ENCODE results near the gene ADGRG6.
"Not testable (repeated sequence)": the region's sequence is repeated elsewhere in the genome, so short reads cannot be mapped to it uniquely, and the experiment has no call there.

The ADGRG6 gene

DNA sequence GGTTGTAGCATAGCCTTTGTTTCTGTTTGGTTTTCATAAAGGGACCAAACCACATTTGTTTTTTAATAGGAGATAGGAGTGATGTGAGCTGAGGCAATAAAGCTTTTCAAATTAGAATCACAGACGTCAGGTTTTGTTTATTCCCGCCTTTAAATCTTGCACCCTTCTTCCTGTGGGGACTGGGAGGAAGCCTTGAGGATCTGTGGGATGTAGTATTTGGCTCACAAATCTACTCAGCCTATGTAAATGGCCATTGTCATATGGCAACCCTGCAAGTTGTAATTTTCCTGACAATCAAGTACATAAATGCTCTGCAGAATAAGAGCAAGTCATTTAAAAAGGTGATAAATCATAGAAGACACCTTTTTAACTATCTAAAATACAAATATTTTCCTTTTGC lies 110.4 kb downstream of the ADGRG6 start:
- DNase-seq (ENCODE audit: low spot score): no peak

DNA sequence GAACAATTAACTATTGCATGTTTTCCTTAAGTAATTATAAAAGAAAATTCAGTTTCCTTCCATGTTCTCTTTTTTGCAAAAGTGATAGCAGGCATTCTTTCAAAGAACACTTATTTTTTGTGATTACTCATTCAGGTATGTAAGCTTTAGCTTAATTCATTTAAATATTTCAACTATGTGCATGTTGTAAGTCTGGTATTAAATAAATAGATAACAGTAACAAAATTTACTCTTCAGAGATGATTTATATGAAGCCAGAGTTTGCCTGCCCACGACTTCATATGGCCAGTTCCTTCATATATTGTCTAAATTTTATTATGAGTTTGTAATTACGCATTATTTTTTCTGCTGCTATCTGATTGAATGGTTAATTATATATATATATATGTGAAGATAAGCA lies 110.9 kb downstream of the ADGRG6 start:
- DNase-seq (ENCODE audit: low spot score): no peak

DNA sequence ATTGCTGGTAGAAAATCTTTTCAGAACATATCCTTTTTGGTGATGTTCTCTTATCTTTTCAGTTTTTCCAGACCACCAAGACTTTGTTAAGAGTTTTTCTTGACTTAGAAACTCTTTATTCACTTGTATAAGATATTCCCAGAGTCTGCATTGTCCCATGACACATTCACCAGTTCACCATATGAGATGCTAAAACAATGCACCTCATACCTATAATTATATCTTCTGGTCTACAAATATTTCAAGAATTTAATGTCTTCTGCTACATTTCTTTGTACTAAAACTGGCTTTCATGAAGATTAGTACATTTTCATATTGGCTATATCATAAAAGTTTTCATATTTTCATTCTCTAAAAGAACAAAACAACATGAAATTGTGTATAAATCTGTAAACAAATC lies 111.3 kb downstream of the ADGRG6 start:
- no peak for DNase-seq (ENCODE audit: low spot score)

DNA sequence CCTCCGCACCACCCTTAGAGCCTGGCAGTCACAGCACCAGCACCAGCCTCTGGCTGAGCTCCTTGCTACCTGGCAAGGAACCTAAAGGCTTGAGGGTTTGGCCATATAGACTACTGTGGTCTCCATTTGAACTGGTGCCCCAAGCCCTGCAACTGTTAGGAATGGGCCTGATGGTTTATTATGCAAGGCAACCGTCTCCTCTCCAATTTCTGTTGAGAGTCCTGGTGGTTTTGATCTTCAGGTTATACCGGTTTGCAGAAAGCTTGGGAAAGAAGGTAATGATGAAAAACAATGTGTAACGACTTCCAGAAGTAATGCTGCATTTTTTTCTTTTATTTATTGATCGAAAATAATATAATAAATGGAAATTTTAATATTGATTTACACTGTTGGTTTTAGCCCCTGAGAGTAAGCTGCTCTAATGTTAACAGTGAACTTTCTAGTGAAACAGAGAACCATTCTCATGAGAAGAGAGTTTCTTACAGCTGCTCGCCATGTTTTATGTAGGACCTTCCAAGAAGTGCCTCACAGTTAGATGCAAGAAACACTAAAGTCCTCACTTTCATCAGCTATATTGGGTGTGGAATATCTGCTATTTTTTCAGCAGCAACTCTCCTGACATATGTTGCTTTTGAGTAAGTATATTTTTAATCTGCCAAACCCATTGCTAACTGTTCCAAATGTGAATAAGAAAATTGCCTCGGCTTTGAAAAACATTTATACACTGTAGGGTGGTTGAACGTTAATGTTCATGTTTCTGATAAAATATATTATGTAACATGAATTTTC lies 112.8 kb downstream of the ADGRG6 start:
- no peak for DNase-seq (ENCODE audit: low spot score)

GRCh38 chr6:142416179-142416578 lies 114.4 kb downstream of the ADGRG6 start:
- peak; percentile 38 for DNase-seq (ENCODE audit: low spot score)

DNA sequence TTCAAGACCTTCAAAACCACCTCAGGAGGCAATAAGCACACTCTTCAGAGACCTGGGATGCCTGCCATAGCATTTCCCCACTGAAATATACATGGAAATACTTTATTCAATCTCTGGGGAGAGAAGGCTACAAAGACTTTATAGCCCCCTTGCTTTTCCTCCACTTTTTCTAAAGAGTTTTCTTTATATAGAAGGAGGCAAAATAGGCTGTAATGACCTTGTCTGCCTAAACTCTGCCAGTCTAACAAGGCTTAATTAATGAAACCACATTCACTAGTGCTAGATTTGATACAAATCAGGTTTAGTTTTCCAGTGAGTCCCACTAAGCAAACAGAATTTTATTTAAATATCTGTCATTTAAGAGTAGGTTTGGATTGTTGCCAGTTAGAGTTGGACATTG lies 114.9 kb downstream of the ADGRG6 start:
- DNase-seq (ENCODE audit: low spot score): no peak

DNA sequence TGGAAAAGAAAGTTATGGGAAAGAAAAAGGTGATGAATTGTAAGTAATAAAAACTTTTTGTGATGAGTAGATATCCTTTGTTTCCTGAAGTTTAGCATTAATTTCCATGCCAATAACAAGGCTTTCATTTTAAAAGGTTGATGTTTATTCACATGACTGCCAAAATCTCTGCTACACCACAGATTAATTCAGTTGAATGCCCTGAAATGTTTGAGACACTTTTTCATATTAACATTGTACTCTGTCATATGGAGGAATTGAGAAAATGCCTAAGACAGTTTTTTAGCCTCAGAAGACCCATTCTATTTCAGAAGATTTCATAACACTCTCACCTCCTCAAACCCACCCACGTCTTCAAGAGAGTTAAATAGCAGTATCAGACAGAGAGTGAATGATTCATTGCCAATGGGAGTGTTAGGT lies 115.5 kb downstream of the ADGRG6 start:
- DNase-seq (ENCODE audit: low spot score): no peak

GRCh38 chr6:142419071-142419470 lies 117.3 kb downstream of the ADGRG6 start:
- DNase-seq (ENCODE audit: low spot score): no peak

- no peak for DNase-seq (ENCODE audit: low spot score)
These were observed 119.0 kb downstream of the ADGRG6 start for GRCh38 chr6:142420802-142421201.

GRCh38 chr6:142421285-142422117 lies 119.7 kb downstream of the ADGRG6 start:
- DNase-seq (ENCODE audit: low spot score): no peak

DNA sequence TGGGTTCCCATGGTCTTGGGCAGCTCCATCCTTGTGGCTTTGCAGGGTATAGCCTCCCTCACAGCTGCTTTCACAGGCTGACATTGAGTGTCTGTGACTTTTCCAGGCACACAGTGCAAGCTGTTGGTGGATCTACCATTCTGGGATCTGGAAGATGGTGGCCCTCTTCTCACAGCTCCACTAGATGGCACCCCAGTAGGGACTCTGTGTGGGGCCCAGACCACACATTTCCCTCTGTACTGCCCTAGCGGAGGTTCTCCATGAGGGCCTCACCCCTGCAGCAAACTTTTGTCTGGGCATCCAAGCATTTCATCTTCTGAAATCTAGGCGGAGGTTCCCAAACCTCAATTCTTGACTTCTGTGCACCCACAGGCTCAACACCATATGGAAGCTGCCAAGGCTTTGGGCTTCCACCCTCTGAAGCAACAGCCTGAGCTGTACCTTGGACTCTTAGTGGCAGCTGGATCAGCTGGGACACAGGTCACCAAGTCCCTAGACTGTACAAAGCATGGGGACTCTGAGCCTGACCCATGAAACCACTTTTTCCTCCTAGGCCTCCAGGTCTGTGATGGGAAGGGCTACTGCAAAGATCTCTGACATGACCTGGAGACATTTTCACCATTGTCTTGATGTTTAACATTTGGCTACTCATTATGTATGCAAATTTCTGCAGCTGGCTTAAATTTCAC lies 124.8 kb downstream of the ADGRG6 start:
- DNase-seq (ENCODE audit: low spot score): not testable (repeated sequence)

- DNase-seq (ENCODE audit: low spot score): not testable (repeated sequence)
These were observed 126.7 kb downstream of the ADGRG6 start for GRCh38 chr6:142428468-142428867.

DNA sequence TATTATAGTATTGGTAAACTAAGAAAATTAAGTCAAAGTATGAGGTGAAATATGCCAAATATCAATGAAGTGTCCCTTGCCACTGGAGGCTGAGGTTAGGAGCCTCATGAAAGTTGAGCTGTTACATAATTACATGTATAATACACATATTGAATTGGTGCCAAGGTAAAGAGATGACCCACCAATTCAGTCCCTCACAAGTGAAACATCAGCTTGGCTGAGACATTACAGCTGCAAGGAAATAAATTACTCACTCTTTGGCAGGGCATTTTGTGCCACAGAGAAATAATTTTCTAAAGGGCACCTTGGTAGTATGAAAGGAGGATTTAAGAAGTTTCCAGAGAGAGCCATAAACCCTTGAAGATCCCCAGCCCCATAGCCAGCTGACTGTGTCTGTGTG lies 127.4 kb downstream of the ADGRG6 start:
- DNase-seq (ENCODE audit: low spot score): no peak

- no peak for DNase-seq (ENCODE audit: low spot score)
These were observed 131.6 kb downstream of the ADGRG6 start for GRCh38 chr6:142433419-142433818.

- DNase-seq (ENCODE audit: low spot score): no peak
These were observed 137.1 kb downstream of the ADGRG6 start for GRCh38 chr6:142438898-142439297.

DNA sequence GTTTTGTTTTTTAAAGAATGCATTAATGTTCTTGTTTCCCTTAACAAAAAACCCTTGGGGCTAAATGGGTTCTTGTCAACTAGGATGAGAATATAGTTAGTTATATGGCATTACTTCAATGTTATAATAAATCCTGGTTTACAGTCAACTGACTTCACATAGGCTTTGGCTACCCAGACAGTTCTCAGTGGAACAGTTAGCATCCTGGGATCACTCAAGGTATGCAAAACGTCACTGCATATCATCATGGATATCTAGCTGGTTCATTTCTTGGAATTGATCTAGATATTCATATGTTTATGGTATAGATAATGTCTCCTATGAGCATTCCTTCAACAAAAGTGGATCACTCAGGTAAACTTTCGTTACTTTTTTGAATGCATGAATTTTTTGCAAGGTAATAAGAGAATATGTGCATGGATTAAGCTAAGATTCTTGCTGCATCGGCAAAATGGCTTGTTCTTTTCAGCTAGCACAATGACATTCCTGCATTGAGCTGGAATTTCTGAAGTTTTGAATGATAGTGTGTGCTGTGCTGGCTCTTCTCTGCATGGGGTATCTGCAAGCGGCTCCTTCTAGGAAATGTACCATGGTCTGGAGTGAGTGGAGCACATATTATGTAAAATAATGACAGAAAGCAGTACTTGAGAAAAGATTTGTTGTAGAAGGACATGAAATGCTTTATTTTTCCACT lies 138.9 kb downstream of the ADGRG6 start:
- DNase-seq (ENCODE audit: low spot score): no peak

GRCh38 chr6:142441716-142442115 lies 139.9 kb downstream of the ADGRG6 start:
- no peak for DNase-seq (ENCODE audit: low spot score)

- no peak for DNase-seq (ENCODE audit: low spot score)
These were observed 141.3 kb downstream of the ADGRG6 start for GRCh38 chr6:142443102-142443501.

DNA sequence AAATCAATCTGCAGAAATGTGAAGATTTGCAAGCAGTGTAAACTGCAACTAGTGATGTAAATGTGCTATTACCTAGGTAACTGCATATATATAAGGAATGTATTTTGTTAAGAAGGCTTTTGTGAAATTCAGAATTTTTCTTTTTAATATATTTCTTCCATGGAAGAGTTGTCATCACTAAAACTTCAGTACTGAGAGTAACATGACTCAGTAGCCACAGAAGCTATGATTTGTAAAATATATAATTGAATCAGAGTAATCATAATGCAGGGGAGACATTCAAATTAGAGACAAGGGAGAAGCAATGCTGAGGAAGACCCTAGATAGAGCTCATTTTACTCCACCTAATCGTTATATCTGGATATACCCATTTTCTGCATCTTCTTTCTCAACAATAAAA lies 141.7 kb downstream of the ADGRG6 start:
- no peak for DNase-seq (ENCODE audit: low spot score)

- DNase-seq (ENCODE audit: low spot score): peak; percentile 3
These were observed 142.6 kb downstream of the ADGRG6 start for GRCh38 chr6:142444376-142444775.

DNA sequence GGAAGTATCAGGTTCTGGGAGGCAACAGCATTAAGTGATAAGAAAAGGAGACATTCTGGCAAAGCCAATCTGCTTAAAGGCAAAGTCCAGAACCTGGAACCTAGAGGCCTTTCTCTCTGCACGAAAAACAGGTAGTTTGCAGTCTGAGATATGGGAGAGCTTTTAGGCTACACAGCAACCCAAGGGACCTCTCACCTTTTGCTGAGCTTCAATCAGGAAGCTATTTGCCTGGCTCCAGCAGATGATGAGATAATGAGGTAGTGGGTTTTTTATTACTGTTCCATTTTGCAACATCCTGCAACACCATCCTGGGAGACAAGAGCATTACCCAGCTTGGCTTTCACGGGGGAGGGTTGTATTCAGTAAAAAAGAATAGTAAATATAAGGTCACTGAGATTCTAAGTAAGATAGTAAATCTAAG lies 143.1 kb downstream of the ADGRG6 start:
- no peak for DNase-seq (ENCODE audit: low spot score)

DNA sequence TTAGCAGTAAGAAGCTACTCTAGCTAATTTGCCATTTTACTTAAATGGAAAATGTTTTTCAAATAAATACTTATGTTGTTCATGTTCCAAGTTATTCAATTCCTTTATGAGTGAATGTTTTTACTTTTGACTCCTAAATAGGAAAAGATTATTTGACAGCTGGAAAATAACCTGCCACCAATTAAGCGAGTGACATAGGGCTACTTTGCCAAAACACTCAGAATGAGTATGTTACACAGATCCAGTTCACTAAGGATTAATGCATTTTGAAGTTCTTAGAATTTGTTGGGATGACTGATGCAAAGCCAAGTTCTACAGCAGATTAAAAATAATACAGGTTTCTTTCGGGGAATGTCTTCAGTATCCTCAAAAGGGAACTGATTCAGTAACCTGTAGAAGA lies 144.4 kb downstream of the ADGRG6 start:
- DNase-seq (ENCODE audit: low spot score): no peak
